ENCODE results near the gene CADPS2.

CADPS2 gene

GRCh38 chr7:122762071-122762470 lies 124.2 kb downstream of the CADPS2 start:
- TF ChIP-seq, protein P1, sequence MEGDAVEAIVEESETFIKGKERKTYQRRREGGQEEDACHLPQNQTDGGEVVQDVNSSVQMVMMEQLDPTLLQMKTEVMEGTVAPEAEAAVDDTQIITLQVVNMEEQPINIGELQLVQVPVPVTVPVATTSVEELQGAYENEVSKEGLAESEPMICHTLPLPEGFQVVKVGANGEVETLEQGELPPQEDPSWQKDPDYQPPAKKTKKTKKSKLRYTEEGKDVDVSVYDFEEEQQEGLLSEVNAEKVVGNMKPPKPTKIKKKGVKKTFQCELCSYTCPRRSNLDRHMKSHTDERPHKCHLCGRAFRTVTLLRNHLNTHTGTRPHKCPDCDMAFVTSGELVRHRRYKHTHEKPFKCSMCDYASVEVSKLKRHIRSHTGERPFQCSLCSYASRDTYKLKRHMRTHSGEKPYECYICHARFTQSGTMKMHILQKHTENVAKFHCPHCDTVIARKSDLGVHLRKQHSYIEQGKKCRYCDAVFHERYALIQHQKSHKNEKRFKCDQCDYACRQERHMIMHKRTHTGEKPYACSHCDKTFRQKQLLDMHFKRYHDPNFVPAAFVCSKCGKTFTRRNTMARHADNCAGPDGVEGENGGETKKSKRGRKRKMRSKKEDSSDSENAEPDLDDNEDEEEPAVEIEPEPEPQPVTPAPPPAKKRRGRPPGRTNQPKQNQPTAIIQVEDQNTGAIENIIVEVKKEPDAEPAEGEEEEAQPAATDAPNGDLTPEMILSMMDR (IDR thresholded peaks at IDR 0.05; ENCODE audit: borderline replicate concordance, control extremely low read depth, extremely low read depth, insufficient read depth, missing control alignments): no peak
- DNase-seq (ENCODE audit: low spot score): no peak
- in situ Hi-C loops (cut with MboI; ENCODE audit: low sequenced_read_pairs, unreplicated experiment): no loop called here

- TF ChIP-seq, protein P1 (IDR thresholded peaks at IDR 0.05; ENCODE audit: borderline replicate concordance, control extremely low read depth, extremely low read depth, insufficient read depth, missing control alignments): no peak
- in situ Hi-C loops (cut with MboI; ENCODE audit: low sequenced_read_pairs, unreplicated experiment): no loop called here
- DNase-seq (ENCODE audit: low spot score): no peak
These were observed 127.8 kb downstream of the CADPS2 start for GRCh38 chr7:122758501-122758900.

DNA sequence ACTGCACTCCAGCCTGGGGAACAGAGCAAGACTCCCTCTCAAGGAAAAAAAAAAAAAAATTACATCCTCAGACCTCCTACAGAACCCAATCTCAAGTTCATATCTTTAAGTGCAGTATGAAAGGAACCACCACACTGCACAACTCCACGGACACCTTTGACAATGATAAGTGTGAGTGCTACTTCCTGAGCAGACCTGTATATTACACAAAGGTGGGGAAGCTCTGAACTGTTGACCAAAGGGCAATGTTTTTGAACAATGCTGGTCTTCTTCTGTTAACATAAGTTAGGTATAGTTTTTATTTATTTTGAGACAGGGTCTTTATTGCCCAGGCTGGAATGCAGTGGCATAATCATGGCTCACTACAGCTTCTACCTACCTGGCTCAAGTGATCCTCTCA lies 129.4 kb downstream of the CADPS2 start:
- TF ChIP-seq, protein P1 (IDR thresholded peaks at IDR 0.05; ENCODE audit: borderline replicate concordance, control extremely low read depth, extremely low read depth, insufficient read depth, missing control alignments): no peak
- in situ Hi-C loops (cut with MboI; ENCODE audit: low sequenced_read_pairs, unreplicated experiment): no loop called here
- DNase-seq (ENCODE audit: low spot score): no peak

DNA sequence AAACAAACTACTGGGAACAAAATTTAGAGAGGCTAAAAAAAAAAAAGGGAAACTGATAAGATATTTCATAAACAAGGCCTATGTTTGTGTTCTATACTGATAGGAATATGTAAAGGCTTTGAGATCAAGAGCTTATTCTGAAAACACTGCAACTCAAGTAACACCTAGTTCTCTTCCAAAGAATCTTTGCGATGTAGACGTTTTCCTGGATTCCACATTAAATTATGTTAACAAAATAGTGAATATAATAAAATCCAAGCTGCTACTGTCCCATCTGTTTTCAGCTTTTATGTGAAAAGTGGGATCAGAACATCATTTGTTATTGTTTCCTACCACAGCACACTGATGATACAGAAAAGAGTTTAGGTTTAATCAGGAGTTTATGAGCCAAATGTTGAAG lies 130.6 kb downstream of the CADPS2 start:
- in situ Hi-C loops (cut with MboI; ENCODE audit: low sequenced_read_pairs, unreplicated experiment): no loop called here
- DNase-seq (ENCODE audit: low spot score): no peak
- TF ChIP-seq, protein P1 (IDR thresholded peaks at IDR 0.05; ENCODE audit: borderline replicate concordance, control extremely low read depth, extremely low read depth, insufficient read depth, missing control alignments): no peak

DNA sequence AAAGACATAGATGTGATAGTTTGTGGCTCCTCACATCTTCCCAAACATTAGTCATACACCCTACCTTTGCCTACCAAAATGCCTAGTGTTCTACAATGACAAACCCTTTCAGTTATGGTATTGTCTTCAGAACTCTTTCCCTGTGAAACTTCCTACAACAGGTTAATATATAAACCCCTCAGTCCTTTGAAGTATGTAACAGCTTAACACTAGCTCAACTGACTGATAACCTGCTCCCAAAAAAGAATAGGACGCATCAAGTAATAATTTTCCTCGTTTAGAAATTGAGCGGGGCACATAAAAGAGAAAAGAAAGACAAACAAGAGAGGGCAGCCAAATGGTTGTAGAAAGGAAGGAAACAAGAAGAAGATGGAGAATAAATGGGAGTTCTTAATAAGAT lies 133.7 kb downstream of the CADPS2 start:
- in situ Hi-C loops (cut with MboI; ENCODE audit: low sequenced_read_pairs, unreplicated experiment): no loop called here
- TF ChIP-seq, protein P1 (IDR thresholded peaks at IDR 0.05; ENCODE audit: borderline replicate concordance, control extremely low read depth, extremely low read depth, insufficient read depth, missing control alignments): no peak

GRCh38 chr7:122750389-122750788 lies 135.9 kb downstream of the CADPS2 start:
- in situ Hi-C loops (cut with MboI; ENCODE audit: low sequenced_read_pairs, unreplicated experiment): no loop called here
- TF ChIP-seq, protein P1 (IDR thresholded peaks at IDR 0.05; ENCODE audit: borderline replicate concordance, control extremely low read depth, extremely low read depth, insufficient read depth, missing control alignments): no peak
- DNase-seq (ENCODE audit: low spot score): no peak

More for the DNA sequence above, 133.7 kb downstream of the CADPS2 start:
- DNase-seq (ENCODE audit: low spot score): no peak

DNA sequence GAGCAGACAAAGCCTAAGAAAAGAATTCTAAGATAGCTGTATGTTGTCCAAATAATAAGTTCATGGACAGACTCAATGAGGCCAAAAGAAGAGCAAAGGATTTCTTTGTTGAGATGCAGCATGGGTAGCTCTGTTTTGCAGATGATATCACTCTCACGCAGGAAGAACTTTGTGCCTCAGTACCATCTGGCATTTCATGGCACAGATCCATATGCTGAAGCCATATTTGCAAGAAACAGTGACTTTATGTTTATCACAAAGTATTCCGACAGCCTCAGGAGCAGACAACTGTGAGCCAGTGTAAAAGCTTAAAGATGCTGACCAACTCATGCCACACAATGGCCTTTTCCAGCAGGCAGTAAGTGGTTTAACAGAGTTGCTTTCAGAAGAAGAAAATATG lies 138.1 kb downstream of the CADPS2 start:
- TF ChIP-seq, protein P1 (IDR thresholded peaks at IDR 0.05; ENCODE audit: borderline replicate concordance, control extremely low read depth, extremely low read depth, insufficient read depth, missing control alignments): no peak
- no peak for DNase-seq (ENCODE audit: low spot score)
- in situ Hi-C loops (cut with MboI; ENCODE audit: low sequenced_read_pairs, unreplicated experiment): no loop called here
